HepG2 (cell line): ENCODE data around the gene OLAH. TPM values are rescaled to one million over a fixed set of nuclear protein-coding genes. Genes with fewer than 3 reads are reported as not detected.

Experiments used
- AFF4 ChIP-seq: sonication (generic); formaldehyde crosslinking; IDR thresholded peaks from 2 replicates; pipeline ENCODE4 v1.4.0; 2020; ENCODE audit warnings: missing genetic modification reagents
- ATF2 ChIP-seq: sonication (generic); formaldehyde crosslinking; IDR thresholded peaks from 2 replicates; pipeline ENCODE4 v1.4.0; 2020; ENCODE audit warnings: missing genetic modification reagents
- ATF7-NPFF ChIP-seq: sonication (generic); formaldehyde crosslinking; IDR thresholded peaks from 2 replicates; pipeline ENCODE4 v1.8.1; 2023; ENCODE audit warnings: mild to moderate bottlenecking, low read depth, missing genetic modification reagents, moderate library complexity
- HBP1 ChIP-seq: IDR thresholded peaks from 2 replicates; pipeline ENCODE4 v1.6.1; 2016; ENCODE audit warnings: low read depth, control low read depth
- MAF1 ChIP-seq: sonication (generic); formaldehyde crosslinking; IDR thresholded peaks from 2 replicates; pipeline ENCODE4 v1.5.0; 2020; ENCODE audit warnings: missing genetic modification reagents, borderline replicate concordance
- MAFG ChIP-seq: sonication (generic); formaldehyde crosslinking; IDR thresholded peaks from 2 replicates; pipeline ENCODE4 v1.5.1; 2020; ENCODE audit warnings: mild to moderate bottlenecking, missing genetic modification reagents
- SSRP1 ChIP-seq: IDR thresholded peaks from 2 replicates; pipeline ENCODE4 v1.6.1; 2016; ENCODE audit warnings: control low read depth
- ZNF318 ChIP-seq: sonication (generic); formaldehyde crosslinking; IDR thresholded peaks from 2 replicates; pipeline ENCODE4 v1.4.0; 2020; ENCODE audit warnings: mild to moderate bottlenecking, missing genetic modification reagents
- ZNF460 ChIP-seq: sonication (generic); formaldehyde crosslinking; IDR thresholded peaks from 2 replicates; pipeline ENCODE4 v1.5.1; 2020; ENCODE audit warnings: missing genetic modification reagents, mild to moderate bottlenecking, borderline replicate concordance
- ZNF597 ChIP-seq: sonication (generic); formaldehyde crosslinking; IDR thresholded peaks from 2 replicates; pipeline ENCODE4 v1.5.0; 2020; ENCODE audit warnings: missing genetic modification reagents
- ZNF678 ChIP-seq: sonication (generic); formaldehyde crosslinking; IDR thresholded peaks from 2 replicates; pipeline ENCODE4 v1.4.0; 2020; ENCODE audit warnings: mild to moderate bottlenecking, missing genetic modification reagents
- polyA plus RNA-seq, 8 experiments: library from polyadenylated mRNA; depleted of rRNA in 3 of 8; stranded (reverse) in 7 of 8; unstranded in 1 of 8; fragments of >200 nt; fragmentation: Illumina TruSeq in 4 of 8; extraction: Trizol in 4 of 8; gene quantifications; 2 replicates each; pipeline versions ENCODE4 v1.2.1 to v1.2.3, GENCODE V29; 2011 to 2016; ENCODE audit warnings: low read depth in 4 of 8, missing spikeins in 1 of 8, mixed read lengths in 1 of 8; ENCODE audit not compliant: insufficient read depth in 1 of 8
- total RNA-seq, 5 experiments: library from RNA; depleted of rRNA; stranded (reverse); fragments of >200 nt; fragmentation: Illumina TruSeq; extraction: Trizol; gene quantifications; 2 replicates each; pipeline ENCODE4 v1.2.3, GENCODE V29; 2016; ENCODE audit warnings: low read depth in 1 of 5

Gene OLAH
- total and polyA plus RNA-seq, 2 of the 13 experiments (the other 11 are each of a cell fraction or from before 2014, with no cell fraction given), result 0.13 TPM; not detected in 1

- TF ChIP-seq SSRP1 (CRISPR knock-in tag) (no peak), MAF1 (CRISPR knock-in tag) (no peak), ATF2 (no peak), ZNF318 (CRISPR knock-in tag) (no peak), MAFG (CRISPR knock-in tag) (0 out of 2 replicates have a peak, but pooled peaks have one; percentile 58), AFF4 (CRISPR knock-in tag) (0 out of 2 replicates have a peak, but pooled peaks have one; percentile 76), ZNF597 (CRISPR knock-in tag) (no peak), ZNF678 (0 out of 2 replicates have a peak, but pooled peaks have one; percentile 34), HBP1 (CRISPR knock-in tag) (no peak), ZNF460 (CRISPR knock-in tag) (no peak), ATF7-NPFF (CRISPR knock-in tag) (peak; percentile 73)
These were observed 53.5 kb downstream of the OLAH start, which contains the start of gene RPP38 (continued) for GRCh38 chr10:15097011-15097812.
